GM21619 (cell line): ENCODE results near the gene PPIF.
A peak's percentile ranks its signal among the peaks of the same experiment; 100 is the strongest.
"Not testable (repeated sequence)": the region's sequence is repeated elsewhere in the genome, so short reads cannot be mapped to it uniquely, and the experiment has no call there.

Source experiments
- ATAC-seq: cut with Tn5 transposase; IDR thresholded peaks from one replicate; pipeline ENCODE4 v1.9.1; 2021; ENCODE audit not compliant: unreplicated experiment

Gene PPIF

DNA sequence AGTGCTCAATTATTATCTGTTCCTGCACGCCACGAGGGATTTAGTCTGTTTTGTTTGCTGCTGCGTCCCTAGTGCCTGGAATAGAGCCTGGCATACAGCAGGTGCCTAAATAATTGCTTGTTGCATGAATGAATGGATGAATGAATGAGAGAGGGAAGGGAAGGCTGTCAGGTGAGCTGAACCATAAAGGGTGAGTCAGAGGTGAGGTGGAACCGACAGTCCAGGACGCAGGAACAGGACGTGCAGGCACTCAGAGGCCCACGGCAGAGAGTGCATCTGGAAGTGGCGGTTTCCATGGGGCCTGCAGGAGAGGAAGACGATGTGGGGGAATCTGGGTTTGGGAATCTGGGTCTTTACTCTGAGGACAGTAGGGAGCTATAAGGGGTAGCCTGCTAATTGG lies 17.7 kb upstream of the PPIF start:
- ATAC-seq: no peak

DNA sequence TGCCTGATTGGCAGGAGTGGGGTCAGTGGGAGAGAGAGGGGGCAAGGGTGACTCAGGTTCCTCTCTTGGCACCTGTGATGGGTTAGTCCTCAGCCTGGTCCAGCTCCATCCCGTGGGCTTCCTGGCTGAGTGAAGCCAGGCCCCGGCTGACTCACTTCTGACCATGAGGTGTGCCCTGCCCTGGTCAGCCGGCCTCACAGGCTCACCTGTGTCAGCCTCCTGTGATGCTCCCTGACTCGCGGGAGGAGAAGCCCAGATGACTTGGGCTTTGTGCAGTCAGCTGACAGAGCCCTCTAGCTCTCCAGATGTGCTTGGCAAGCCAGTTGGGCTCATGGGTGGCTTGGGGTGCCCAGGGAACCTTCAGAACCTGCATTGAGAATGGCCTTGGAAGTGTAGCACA lies 16.0 kb upstream of the PPIF start:
- ATAC-seq: peak; percentile 5

DNA sequence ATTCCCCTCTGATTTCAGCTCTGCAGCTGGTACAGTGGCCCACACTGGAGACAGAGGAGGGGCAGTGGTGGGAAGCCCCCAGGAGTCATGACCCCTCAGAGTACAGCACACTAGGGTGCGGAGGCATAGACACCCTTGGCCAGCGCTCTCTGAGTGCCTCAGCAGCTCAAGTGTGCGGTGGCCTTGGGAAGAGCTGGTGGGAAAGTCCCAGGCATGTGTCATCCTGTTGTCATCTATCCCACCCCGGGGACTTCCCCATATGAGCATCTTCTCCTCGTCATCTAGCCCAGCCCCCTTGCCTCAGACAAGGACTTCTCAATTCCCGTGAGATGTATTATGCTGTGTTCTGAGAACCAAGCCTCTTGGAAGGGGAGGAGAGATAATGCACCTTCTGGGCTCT lies 15.6 kb upstream of the PPIF start:
- ATAC-seq: peak; percentile 85

DNA sequence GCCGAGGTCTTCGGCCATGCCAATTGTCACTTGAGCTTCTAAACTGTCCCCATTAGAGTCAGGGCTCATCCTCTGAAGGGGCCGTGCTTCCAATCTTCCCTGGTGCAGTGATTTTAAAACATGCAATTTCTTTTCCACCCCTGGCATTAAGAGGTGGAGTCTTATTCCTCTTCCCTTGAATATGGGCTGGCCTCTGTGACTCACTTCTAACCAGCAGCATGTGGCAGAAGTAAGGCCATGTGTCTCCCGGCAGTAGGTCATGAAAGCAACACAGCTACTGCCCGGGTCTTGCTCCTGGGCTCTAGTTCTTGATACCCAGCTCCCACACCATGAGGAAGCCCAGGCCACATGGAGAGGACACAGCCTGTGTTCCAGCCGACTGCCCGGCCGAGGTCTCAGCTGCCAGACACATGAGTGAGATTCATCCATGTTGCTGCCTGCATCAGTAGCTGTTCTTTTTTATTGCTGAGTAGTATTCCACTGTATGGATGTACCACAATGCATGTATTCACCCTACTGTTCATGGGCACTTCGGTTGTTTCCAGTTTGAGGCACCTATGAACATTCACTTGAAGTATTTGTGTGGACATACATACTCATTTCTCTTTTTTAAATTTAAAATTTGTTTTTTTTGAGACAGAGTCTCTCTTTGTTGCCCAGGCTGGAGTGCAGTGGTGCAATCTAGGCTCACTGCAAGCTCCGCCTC lies 14.5 kb upstream of the PPIF start:
- ATAC-seq: not testable (repeated sequence)

DNA sequence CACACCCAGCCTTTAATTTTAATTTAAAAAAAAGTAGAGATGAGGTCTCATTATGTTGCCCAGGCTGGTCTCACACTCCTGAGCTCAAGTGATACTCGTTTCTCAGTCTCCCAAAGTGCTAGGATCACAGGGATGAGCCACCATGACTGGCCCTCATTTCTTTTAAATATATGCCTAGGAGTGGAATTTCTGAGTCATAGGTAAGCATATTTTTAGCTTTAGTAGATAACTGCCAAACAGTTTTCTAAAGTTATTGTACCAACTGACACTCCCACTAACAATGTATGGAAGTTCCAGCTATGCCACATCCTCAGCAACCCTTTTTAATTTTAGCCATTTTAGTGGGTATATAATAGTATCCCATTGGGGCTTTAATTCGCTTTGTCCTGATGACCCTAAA lies 13.8 kb upstream of the PPIF start:
- ATAC-seq: no peak

DNA sequence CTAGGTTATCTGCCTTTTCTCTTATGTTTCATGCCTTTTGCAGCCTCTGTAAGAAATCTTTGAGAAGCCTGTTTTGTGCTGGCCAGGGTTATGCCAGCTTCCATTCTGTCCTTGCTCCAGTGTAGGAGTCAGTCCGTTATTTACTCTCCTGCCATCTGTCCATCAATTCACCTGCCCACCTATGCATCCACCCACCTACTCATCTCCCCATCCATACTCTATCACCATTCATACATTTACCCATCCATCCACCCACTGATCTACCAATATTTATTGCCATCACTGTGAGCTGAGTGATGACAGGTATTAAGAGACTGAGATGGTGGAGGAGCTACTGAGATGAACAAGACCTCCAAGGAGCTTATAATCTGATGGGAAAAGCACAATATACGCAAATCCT lies 12.7 kb upstream of the PPIF start:
- ATAC-seq: no peak

DNA sequence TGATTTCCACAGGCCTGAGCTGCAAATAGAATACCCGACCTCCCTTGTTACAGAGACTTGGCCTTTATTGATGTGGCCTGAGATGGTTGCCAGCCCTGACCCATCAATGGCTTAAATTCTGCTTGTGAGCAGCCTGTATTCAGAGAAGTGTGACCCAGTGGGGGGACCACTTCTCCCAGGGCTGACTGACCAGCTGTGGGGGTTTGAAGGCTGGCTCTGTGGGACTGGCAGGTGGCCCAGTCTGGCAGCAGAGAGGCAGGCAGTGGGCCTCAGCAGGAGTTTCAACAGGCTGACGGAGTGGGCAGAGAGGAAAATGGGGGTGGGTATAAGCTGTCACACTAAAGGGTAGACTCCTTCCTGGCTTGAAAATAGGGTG lies 12.2 kb upstream of the PPIF start:
- no peak for ATAC-seq

DNA sequence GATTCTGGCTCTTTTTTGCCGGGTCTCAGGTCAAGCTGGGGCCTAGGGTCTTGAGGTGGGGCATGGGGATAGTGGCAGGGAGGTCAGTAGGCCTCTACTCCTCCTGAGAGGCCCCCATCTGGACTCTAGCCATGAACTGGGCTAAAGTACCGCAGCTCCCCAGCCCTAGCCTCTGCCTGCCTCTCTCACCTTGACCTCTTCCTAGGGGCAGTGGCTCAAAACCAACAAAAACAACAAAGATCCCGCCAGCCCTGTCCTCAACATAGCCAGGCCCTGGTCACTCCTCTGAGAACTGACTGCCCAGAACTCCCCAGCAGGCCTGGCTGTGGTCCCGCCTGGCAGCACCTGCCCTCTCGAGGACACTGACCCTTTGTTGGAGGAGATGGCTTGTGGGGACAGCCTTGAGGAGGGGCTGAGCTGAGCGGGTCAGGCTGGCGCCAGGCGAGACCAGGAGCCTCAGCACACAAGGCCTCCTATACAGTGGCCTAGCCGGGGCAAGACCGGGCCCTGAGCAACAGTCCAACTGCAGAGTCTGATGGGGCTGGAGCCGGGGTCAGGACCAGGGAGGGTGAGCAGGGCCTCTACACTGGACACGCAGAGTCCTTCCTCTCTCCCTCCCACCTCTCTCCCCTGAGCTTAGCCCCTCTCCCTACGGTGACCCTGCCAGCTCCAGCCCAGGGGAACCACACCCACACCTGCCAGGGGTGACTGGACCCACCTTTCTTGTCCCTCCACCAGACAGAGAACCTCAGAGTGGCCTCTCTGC lies 11.6 kb upstream of the PPIF start:
- ATAC-seq: no peak

DNA sequence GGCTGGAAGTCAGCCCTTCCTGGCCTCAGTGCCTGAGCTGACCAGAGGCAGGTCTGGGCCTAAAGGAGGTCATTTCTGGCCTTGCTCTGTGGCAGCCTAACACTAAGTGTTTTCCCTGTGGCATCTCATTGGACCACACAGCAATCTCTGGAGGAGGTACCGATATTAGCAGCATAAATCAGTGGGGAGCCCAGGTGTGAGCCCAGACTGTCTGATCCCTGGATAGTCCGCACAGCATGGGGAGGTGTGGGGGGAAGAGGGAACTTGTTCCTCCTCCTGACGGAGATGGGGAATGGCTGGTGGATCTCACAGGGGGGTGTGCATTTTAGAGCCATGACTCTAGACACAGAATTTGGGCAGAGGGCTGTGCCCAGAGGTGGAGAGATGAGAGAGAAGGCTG lies 11.0 kb upstream of the PPIF start:
- no peak for ATAC-seq

DNA sequence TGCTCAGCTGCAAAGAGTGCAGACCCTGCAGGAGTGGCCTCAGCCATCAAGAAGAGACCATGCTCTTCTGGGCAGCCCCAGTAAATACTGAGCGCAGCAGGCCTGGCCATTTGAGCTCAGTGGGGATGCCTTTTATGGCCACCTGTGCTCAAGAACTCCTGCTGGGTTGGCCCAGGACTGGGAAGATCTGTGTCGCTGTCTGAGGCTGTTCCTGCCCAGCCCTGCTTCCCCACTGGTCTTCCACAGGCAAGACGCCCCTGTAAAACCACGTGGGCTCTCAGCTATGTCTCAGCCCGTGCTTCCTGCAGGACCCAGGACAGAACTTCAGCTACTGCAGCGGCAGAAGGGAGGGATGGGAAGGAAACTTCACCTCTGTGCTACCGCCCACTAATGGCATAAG lies 10.5 kb upstream of the PPIF start:
- ATAC-seq: no peak

DNA sequence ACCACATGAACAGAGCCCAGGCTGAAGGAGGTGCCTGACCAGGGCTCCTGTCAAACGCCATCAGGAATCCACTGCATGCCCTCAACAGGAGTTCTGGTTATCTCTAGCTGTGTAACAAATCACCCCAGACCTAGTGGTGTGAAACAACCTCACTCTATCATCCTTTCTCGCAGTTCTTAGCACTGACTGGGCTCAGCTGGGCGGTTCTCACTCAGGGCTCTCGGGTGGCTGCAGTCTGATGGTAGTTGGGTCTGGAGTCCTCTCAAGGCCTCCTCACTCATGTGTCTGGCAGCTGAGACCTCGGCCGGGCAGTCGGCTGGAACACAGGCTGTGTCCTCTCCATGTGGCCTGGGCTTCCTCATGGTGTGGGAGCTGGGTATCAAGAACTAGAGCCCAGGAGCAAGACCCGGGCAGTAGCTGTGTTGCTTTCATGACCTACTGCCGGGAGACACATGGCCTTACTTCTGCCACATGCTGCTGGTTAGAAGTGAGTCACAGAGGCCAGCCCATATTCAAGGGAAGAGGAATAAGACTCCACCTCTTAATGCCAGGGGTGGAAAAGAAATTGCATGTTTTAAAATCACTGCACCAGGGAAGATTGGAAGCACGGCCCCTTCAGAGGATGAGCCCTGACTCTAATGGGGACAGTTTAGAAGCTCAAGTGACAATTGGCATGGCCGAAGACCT lies 9.3 kb upstream of the PPIF start:
- not testable (repeated sequence) for ATAC-seq

DNA sequence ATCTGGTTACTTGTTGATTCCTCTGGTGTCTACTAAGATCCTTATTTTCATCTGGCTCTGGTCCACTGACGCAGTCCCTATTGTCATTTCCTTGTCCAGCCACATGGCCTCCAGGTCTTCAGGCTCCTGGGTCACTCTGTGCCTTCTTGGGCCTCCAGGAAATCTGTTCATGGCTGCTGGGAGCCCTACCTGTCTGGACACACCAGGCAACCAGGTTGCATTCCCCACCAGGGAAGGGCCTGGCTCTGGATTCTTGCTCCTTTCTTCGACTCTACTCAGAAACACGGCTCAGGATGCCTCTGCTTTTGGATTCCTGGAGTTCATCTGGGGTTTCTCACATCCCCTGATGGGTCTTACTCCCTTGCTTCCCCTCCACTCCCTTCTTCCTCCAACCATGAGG lies 8.0 kb upstream of the PPIF start:
- ATAC-seq: no peak

DNA sequence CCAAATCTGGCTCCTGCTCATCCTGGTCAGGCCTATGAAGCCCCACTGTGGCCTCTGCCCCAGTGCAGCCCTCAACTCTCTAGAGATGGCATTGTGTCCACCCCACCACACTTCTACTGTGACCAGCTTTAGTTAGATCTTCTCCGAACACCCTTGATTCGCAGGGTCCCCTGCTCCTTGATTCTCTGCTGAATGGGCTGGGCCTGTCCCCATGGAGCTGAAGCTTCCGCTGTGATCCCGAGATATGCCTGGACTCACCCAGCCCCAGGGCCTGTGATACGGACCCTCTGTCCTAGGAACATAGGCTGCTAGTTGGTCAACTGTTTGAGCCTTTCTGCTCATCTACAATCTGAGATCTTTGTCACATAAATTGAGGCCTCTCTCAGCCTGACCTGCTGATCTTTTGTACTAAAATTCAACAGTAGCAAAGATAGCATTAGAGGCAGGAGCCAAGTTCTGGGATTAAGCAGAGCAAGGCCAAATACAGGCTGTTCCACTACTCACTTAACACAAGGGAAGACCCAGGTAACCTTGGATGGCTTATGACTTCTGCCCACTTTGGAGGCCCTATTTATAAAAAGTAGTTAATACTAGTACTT lies 6.5 kb upstream of the PPIF start:
- ATAC-seq: no peak

DNA sequence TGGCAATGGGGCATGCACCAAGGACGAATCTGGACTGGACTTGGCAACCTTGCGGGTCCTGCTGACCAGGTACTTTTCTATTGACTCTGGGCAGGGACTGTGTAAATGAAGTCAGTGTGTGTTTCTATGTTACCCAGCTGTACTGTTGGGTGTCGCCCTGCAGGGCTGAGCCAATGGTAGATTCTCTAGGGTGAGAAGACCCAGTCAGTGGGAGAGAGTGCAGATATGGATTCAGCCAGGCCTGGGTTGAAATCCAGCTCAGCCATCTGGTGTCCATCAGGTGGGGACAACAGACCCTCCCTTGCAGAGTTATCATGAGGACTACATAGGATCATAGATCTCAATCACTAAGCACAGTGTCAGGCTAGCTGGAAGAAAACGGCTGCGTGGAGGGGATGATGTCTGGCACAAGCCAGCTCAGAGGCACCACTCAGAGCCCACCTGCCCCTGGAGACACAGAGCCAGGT lies 4.9 kb upstream of the PPIF start:
- ATAC-seq: no peak

DNA sequence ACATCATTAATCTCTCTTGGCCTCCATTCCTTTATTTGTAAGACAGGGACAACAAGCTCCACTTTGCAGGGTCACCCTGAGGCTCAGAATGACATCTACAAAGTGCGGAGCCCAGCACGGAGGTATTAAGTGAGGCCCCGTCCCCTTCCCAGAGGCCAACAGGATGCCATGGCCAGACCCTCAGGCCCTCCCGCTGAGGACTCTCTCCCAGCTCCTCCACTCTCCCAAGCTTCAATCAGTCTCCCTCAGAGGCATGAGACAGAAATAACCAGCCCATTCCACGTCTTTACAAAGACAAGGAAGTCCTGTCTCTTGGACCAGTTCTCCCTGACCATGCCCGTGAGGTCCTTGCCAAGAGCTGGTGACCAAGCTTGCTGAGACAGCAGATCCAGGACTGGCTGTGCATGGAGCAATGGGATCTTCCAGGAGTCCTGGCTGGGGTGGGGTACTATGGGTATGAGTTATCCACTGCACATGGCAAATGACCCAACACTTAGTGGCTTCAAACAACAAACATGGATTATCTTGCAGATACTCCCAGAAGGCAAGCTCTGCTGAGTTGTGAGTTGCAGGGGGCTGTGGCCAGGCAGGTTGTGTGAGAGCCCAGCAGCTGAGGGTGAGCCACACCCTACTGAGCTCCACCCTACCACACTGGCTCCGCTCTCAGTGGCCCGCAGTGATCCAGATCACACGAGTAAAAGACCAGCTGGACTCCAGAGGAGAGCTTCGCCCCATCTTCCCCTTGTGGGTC lies 4.3 kb upstream of the PPIF start:
- ATAC-seq: no peak

DNA sequence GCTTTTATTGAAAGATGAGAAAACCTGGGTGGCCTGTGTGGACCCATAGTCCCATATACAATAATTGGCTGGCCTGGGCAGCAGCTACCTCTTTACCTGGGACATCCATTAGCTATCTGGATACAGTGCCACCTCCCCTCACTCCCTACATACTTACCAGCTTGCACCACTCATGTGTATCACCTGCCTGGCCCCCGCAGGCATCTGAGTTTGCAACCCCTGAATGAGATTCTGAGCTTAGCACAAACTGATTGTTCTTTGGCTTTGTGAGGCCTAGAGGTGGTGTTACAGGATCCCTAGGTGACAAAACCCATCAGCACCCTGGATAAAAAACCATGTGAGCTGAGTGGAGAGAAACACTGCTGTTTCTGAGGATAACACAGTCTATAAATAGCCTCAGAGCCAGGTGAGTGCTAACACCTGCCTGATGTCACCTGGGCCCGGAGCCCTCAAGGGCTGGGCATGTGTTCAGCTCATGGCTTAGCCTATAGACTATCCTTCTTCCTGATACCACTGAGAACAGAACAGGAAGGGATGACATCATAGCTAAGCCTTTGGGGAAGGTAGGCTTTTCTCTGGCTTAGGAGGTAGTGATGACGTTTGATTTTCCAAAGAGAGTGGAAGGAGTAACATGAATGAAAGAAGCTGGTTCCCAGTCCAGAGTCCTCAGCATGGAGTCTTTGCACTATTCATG lies 2.6 kb upstream of the PPIF start:
- no peak for ATAC-seq

DNA sequence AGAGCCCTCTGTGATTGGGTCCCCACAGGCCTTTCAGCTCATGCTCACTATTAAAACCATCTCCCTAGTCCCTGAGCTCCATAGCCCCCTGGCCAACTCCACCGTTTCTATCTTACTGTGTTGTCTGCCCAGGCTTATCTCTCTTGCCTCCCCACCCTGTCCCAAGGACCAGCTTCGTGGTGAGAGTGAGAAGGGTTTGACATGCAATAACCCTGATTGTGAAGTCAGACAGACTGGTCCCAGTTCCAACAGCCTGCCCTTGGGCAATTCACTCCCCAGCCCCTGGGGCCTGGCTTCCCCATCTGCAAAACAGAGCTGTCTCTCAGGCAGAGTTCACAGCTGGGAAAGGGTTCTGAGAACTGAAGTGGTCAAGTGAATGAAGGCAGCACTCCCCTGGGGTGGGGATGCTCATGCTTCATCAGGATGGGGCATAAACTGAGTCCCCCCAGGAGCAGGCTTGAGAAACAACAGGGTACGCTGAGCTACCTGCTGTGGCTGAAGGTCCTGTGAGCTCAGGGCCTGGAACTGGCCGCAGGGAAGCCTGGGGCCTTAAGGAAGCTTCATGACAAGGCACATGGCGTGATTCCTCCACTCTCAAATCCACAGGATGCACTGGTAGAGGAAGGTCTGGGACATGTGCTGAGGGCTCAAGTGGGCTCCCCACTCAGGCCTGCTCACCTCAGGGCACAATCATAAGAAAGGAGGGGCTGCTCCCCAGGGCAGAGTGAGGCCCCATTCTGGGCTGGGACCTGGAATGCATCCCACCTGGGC lies 1.8 kb upstream of the PPIF start:
- no peak for ATAC-seq

DNA sequence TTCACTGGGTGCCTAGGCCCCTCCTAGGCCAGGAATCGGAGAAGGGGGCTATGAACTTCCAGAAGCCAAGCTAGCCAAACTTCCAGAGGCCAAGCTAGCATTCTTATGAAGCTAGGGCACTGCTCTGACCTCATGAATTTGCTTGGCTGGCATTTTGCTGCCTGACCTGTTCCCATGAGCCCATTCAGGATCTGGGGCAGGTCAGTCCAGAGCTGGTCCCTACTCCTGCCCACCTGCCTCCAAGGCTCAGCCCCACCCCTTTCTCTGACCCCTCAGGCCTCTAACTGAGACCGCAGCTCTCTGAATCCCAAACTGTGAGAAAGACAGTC lies 1.3 kb upstream of the PPIF start:
- ATAC-seq: no peak

DNA sequence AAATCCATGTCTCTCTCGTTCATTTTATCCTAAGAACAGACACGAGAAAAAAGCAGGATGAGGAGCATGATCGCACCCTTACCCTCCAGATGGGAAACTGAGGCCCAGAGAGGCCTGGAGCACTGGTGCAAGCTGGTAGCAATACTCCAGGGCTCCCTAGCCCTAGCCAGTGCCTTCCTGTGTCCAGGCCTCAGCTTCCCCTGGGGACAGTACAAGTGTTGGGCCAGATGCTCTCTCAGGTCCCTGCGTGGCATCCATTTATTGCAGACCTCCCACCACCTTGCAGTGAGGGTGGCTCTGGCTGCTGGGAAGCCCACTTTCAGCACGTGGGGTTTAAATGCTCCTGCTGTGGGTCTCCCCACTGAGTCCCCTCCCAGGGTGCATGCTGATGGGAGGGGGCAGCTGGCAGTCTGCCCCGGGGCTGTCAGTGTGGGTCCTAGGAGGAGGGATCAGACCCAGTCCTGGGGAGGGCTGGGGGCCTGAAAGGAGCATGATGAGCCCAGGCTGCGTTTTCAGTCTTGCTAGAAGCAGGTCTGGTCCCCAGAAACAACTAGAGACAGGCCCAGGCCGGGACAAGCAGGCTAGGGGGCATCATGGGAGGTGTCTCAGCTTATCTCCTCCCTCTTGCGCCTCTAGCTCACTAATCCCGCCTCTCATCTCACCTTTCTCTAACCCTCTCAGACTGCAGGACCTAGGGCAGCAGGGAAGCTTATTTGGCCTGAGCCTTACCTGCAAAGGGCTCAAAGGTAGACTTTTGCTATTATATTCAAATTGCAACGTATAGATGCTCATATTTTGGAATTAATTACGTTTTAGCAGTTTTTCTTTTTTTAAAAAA lies 662 bp upstream of the PPIF start:
- no peak for ATAC-seq
